ENCODE results near the gene RBM33.

DNA sequence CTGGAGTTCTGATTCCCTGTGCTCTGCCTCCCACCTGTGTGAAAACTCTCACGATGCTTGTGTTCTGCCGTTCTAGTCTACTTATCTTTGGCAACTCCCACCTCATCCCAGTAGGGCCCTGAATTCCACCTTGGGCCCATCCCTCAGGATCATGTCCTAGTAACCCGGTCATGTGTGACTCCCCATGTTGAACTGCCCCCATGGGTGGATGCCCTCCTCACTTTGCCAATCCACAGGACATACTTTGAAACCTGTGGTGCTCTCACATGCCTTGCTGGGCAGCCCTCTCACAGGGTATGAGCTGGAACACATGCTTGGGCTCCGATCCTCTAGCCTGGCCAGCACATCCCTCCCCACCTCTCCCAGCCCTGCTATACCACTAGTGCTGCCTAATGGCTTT lies 3.8 kb upstream of the RBM33 start:
- TF ChIP-seq EZH2 (IDR thresholded peaks at IDR 0.05): no peak
- 0 out of 2 replicates have a peak, but pooled peaks have one; percentile 14 for TF ChIP-seq POLR2AphosphoS5 (IDR thresholded peaks at IDR 0.05; ENCODE audit: borderline replicate concordance, low read depth, low read length)
